ENCODE results near the gene PAX3.

DNA sequence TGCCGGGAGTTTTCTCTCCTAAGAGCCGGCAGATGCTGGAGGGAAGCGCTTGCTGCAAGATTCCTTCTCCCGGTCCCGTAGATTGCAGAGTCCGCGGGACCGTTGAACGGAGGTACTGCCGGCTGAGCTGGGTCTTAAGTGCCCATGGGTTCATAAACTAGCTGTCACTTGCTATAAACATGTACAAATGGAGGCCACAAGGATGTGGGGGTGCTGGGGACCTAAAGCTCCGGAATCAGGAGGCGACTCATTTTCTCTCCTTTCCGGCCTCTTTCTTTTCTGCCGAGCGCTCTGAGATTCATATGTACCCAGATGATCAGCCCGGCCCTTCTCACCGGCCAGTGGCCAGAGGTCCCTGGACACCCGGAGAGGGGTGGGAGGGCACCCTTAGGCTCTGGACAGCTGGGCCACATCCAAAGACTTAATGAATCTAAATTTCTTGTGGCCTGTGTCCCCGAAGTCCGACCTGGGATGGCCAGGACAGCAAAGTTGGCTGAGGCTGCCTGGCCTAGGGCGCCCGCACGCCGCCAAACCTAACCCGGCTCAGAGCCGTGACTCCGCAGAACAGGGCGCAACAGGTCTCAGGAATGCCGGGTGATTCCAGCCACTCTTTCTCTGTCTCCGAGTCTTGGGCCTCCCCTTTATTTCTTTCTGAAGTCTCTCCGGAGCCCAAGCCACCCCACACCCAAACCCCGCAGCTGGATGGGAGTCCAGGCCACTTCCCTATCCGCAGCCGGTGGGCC is 2.4 kb upstream of the PAX3 start:
- no peak for TF ChIP-seq POLR2A (IDR thresholded peaks at IDR 0.05)
- TF ChIP-seq, protein P1, sequence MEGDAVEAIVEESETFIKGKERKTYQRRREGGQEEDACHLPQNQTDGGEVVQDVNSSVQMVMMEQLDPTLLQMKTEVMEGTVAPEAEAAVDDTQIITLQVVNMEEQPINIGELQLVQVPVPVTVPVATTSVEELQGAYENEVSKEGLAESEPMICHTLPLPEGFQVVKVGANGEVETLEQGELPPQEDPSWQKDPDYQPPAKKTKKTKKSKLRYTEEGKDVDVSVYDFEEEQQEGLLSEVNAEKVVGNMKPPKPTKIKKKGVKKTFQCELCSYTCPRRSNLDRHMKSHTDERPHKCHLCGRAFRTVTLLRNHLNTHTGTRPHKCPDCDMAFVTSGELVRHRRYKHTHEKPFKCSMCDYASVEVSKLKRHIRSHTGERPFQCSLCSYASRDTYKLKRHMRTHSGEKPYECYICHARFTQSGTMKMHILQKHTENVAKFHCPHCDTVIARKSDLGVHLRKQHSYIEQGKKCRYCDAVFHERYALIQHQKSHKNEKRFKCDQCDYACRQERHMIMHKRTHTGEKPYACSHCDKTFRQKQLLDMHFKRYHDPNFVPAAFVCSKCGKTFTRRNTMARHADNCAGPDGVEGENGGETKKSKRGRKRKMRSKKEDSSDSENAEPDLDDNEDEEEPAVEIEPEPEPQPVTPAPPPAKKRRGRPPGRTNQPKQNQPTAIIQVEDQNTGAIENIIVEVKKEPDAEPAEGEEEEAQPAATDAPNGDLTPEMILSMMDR (IDR thresholded peaks at IDR 0.05): no peak
